MCF 10A (cell line): ENCODE measurements around the gene PIK3IP1. TPM values are rescaled to one million over a fixed set of nuclear protein-coding genes. Genes with fewer than 3 reads are reported as not detected.
"Not testable (repeated sequence)": the region's sequence is repeated elsewhere in the genome, so short reads cannot be mapped to it uniquely, and the experiment has no call there.

ENCODE experiments used
- BruUV-seq: library from RNA; stranded (reverse); fragments of 400-500 nt; replicated peaks from 2 replicates; lab custom pipeline; 2021; lab: Mats Ljungman, UMichigan
- CTCF ChIA-PET: fragments of 300-600 bp; sonication (Branson Sonifier 250); formaldehyde crosslinking; extraction: SDS; loops from one replicate; lab custom pipeline; 2021; ENCODE audit warnings: antibody characterized with exemption, inconsistent platforms; lab: Yijun Ruan, JAX
- POLR2A ChIA-PET: fragments of 300-600, 350-650 bp; sonication (Branson Sonifier 250); formaldehyde crosslinking; extraction: SDS; loops from one replicate; lab custom pipeline; 2020; ENCODE audit warnings: antibody characterized with exemption, inconsistent platforms; lab: Yijun Ruan, JAX
- DNase-seq: peaks from one replicate; pipeline ENCODE4 v3.0.0-alpha.2; 2018; ENCODE audit not compliant: unreplicated experiment
- H3K27ac Mint-ChIP-seq: one replicate; pipeline ENCODE4 v1.8.0; 2022; ENCODE audit warnings: mild to moderate bottlenecking, low read depth, mixed read lengths; ENCODE audit not compliant: unreplicated experiment
- H3K27me3 Mint-ChIP-seq: one replicate; pipeline ENCODE4 v1.8.0; 2022; ENCODE audit warnings: mixed read lengths; ENCODE audit not compliant: insufficient read depth, unreplicated experiment
- H3K36me3 Mint-ChIP-seq: one replicate; pipeline ENCODE4 v1.8.0; 2022; ENCODE audit warnings: mild to moderate bottlenecking, moderate library complexity, mixed read lengths; ENCODE audit not compliant: insufficient read depth, unreplicated experiment
- H3K4me1 Mint-ChIP-seq: one replicate; pipeline ENCODE4 v1.8.0; 2022; ENCODE audit warnings: mixed read lengths; ENCODE audit not compliant: insufficient read depth, unreplicated experiment
- H3K4me3 Mint-ChIP-seq: one replicate; pipeline ENCODE4 v1.8.0; 2022; ENCODE audit warnings: mild to moderate bottlenecking, moderate library complexity, mixed read lengths; ENCODE audit not compliant: unreplicated experiment
- H3K9me3 Mint-ChIP-seq: one replicate; pipeline ENCODE4 v1.8.0; 2022; ENCODE audit warnings: mixed read lengths; ENCODE audit not compliant: unreplicated experiment
- CTCF ChIP-seq: fragments of 200-600 bp; IDR thresholded peaks from one replicate; pipeline ENCODE4 v1.8.0; 2022; ENCODE audit warnings: antibody characterized with exemption, mild to moderate bottlenecking; ENCODE audit not compliant: unreplicated experiment
- intact Hi-C: fragments of 100-400 bp; cut with micrococcal nuclease; formaldehyde crosslinking; loops from 2 replicates; pipeline ENCODE4 v1.14.1; 2022
- total RNA-seq: library from RNA; stranded (reverse); gene quantifications from 2 replicates; pipeline ENCODE4 v1.2.3, GENCODE V29; 2022

Gene PIK3IP1
- total RNA-seq, 1 experiment from 2014 or later, result 0.93 TPM

GRCh38 chr22:31238057-31238456 is 54.2 kb downstream of the PIK3IP1 start:
- DNase-seq, result no peak
- TF ChIP-seq CTCF, result no peak
- H3K9me3 Mint-ChIP-seq, result no peaks in the 10 kb centered on the region
- POLR2A ChIA-PET, result no interaction called here
- H3K36me3 Mint-ChIP-seq, result peaks cover 16% of the 10 kb centered on the region
- CTCF ChIA-PET, result interaction anchor here (1.2 kb wide), 1 partner anchor 10 kb away, joined by 4 read pairs; no protein-coding TSS in a partner anchor
- no peaks in the 10 kb centered on the region for H3K27me3 Mint-ChIP-seq
- H3K4me1 Mint-ChIP-seq, result peaks cover 16% of the 10 kb centered on the region
- intact Hi-C loops, result no loop called here
- no TSS peak for BruUV-seq
- no peak overlapping the region for H3K27ac Mint-ChIP-seq
- H3K4me3 Mint-ChIP-seq, result no peak overlapping the region

GRCh38 chr22:31236044-31236443 is 56.2 kb downstream of the PIK3IP1 start:
- H3K4me3 Mint-ChIP-seq, H3K9me3 Mint-ChIP-seq, H3K27me3 Mint-ChIP-seq, intact Hi-C loops, DNase-seq, H3K27ac Mint-ChIP-seq, BruUV-seq: not testable (repeated sequence)
- H3K36me3 Mint-ChIP-seq, result peaks cover 24% of the 10 kb centered on the region
- peaks cover 12% of the 10 kb centered on the region for H3K4me1 Mint-ChIP-seq
- POLR2A ChIA-PET, result interaction anchor here (0.7 to 1.0 kb wide), 2 partner anchors 12 to 991 kb away, joined by 3 to 4 read pairs; no protein-coding TSS in a partner anchor
- CTCF ChIA-PET, result interaction anchor here (0.6 kb wide), 1 partner anchor 14 kb away, joined by 4 read pairs; no protein-coding TSS in a partner anchor

GRCh38 chr22:31235081-31235480 is 57.2 kb downstream of the PIK3IP1 start:
- no peak for DNase-seq

GRCh38 chr22:31233001-31233400 is 59.3 kb downstream of the PIK3IP1 start:
- Mint-ChIP-seq H3K4me1 (peaks cover 12% of the 10 kb centered on the region), H3K9me3 (no peaks in the 10 kb centered on the region), H3K4me3 (no peak overlapping the region), H3K36me3 (peaks cover 16% of the 10 kb centered on the region), H3K27me3 (no peaks in the 10 kb centered on the region), H3K27ac (no peak overlapping the region)
- ChIA-PET POLR2A (interaction anchor here (0.8 to 4.2 kb wide), 6 partner anchors 8 to 128 kb away, joined by 3 to 22 read pairs (median 4); no protein-coding TSS in a partner anchor), CTCF (interaction anchor here (0.9 to 6.4 kb wide), 12 partner anchors 8 to 148 kb away, joined by 3 to 62 read pairs (median 10); partner anchors contain the start of genes LIMK2 and SELENOM)
- no peak for TF ChIP-seq CTCF
- BruUV-seq, result no TSS peak
- no peak for DNase-seq
- intact Hi-C loops, result no loop called here

More at GRCh38 chr22:31235081-31235480, 57.2 kb downstream of the PIK3IP1 start:
- H3K36me3 Mint-ChIP-seq, result peaks cover 18% of the 10 kb centered on the region
- no peak overlapping the region for H3K4me3 Mint-ChIP-seq
- intact Hi-C loops, result no loop called here
- H3K27ac Mint-ChIP-seq, result no peak overlapping the region
- ChIA-PET POLR2A (interaction anchor here (0.7 kb wide), 1 partner anchor 37 kb away, joined by 4 read pairs; no protein-coding TSS in a partner anchor), CTCF (interaction anchor here (1.0 kb wide), 1 partner anchor 24 kb away, joined by 4 read pairs; no protein-coding TSS in a partner anchor)
- TF ChIP-seq CTCF, result no peak
- peaks cover 12% of the 10 kb centered on the region for H3K4me1 Mint-ChIP-seq
- H3K9me3 Mint-ChIP-seq, result no peaks in the 10 kb centered on the region
- no TSS peak for BruUV-seq
- no peaks in the 10 kb centered on the region for H3K27me3 Mint-ChIP-seq

Other genes starting within 250 kb of the PIK3IP1 start
- 69.5 and 80.2 TPM in 2 replicates for gene SMTN, start 211.2 kb downstream of the PIK3IP1 start, total RNA-seq
- gene SELENOM, start 184.9 kb downstream of the PIK3IP1 start, total RNA-seq, result 44.9 and 88.7 TPM in 2 replicates
- 0.61 and 0.66 TPM in 2 replicates for gene INPP5J, start 169.5 kb downstream of the PIK3IP1 start, total RNA-seq
- gene PLA2G3, start 152.0 kb downstream of the PIK3IP1 start, total RNA-seq, result not detected in 2 replicates
- gene RNF185, start 132.3 kb downstream of the PIK3IP1 start, total RNA-seq, result 34.6 and 44.8 TPM in 2 replicates
- gene LIMK2, start 80.2 kb downstream of the PIK3IP1 start, total RNA-seq, result 74.4 and 126 TPM in 2 replicates
- gene PATZ1, start 53.9 kb upstream of the PIK3IP1 start, total RNA-seq, result 16.0 and 19.2 TPM in 2 replicates
- gene DRG1, start 107.1 kb upstream of the PIK3IP1 start, total RNA-seq, result 84.8 and 101 TPM in 2 replicates
- 25.6 and 31.1 TPM in 2 replicates for gene EIF4ENIF1, start 197.4 kb upstream of the PIK3IP1 start, total RNA-seq
- gene SFI1, start 204.0 kb upstream of the PIK3IP1 start, total RNA-seq, result 34.6 and 36.2 TPM in 2 replicates